Hematopoietic multipotent progenitor cell treated with erythropoietin and hydrocortisone succinate and interleukin-3 and kit ligand, for 6 days (in vitro differentiated cells): Measurements from ENCODE around the gene SKOR2.

Experiments used
- DNase-seq: peaks from one replicate; pipeline ENCODE4 v3.0.0-alpha.2; 2015

The SKOR2 gene

GRCh38 chr18:47251289-47252120 is at the start of gene SKOR2:
Gene SKOR2, minus strand, starts transcription at chr18:47251660. Its CDS starts 2,477 bp downstream, at chr18:47249183.
- DNase-seq: no peak

GRCh38 chr18:47296462-47296861 is 45.0 kb upstream of the SKOR2 start:
- DNase-seq: no peak

GRCh38 chr18:47294801-47295200 is 43.3 kb upstream of the SKOR2 start:
- no peak for DNase-seq

GRCh38 chr18:47288741-47289140 is 37.3 kb upstream of the SKOR2 start:
- no peak for DNase-seq

- no peak for DNase-seq
Observed at GRCh38 chr18:47287911-47288585, 36.6 kb upstream of the SKOR2 start.

- DNase-seq: no peak
Observed at GRCh38 chr18:47286776-47287410, 35.4 kb upstream of the SKOR2 start.

GRCh38 chr18:47285456-47285855 is 34.0 kb upstream of the SKOR2 start:
- no peak for DNase-seq

GRCh38 chr18:47284721-47285395 is 33.4 kb upstream of the SKOR2 start:
- DNase-seq: no peak

- DNase-seq: peak; percentile 60
Observed at GRCh38 chr18:47283476-47283875, 32.0 kb upstream of the SKOR2 start.

- no peak for DNase-seq
Observed at GRCh38 chr18:47280121-47280520, 28.7 kb upstream of the SKOR2 start.

GRCh38 chr18:47274961-47275360 is 23.5 kb upstream of the SKOR2 start:
- DNase-seq: no peak

GRCh38 chr18:47265197-47265596 is 13.7 kb upstream of the SKOR2 start:
- no peak for DNase-seq

- DNase-seq: no peak
Observed at GRCh38 chr18:47264308-47264700, 12.8 kb upstream of the SKOR2 start.

GRCh38 chr18:47263430-47264307 is 12.2 kb upstream of the SKOR2 start:
- no peak for DNase-seq

- DNase-seq: no peak
Observed at GRCh38 chr18:47263150-47263429, 11.6 kb upstream of the SKOR2 start.

- no peak for DNase-seq
Observed at GRCh38 chr18:47262301-47263149, 11.1 kb upstream of the SKOR2 start.

- DNase-seq: no peak
Observed at GRCh38 chr18:47261902-47262300, 10.4 kb upstream of the SKOR2 start.

GRCh38 chr18:47260924-47261701 is 9.7 kb upstream of the SKOR2 start:
- no peak for DNase-seq

- DNase-seq: peak; percentile 68
Observed at GRCh38 chr18:47260120-47260923, 8.9 kb upstream of the SKOR2 start.
